ENCODE data around the gene PCLAF. TPM values are rescaled to one million over a fixed set of nuclear protein-coding genes. Genes with fewer than 3 reads are reported as not detected.

PCLAF gene
- total RNA-seq, 1 donor from 2014 or later = 65.5 TPM

- H3K4me3 ChIP-seq (ENCODE audit: low read depth, low read length) = no peak overlapping the region
- TF ChIP-seq, protein P1, sequence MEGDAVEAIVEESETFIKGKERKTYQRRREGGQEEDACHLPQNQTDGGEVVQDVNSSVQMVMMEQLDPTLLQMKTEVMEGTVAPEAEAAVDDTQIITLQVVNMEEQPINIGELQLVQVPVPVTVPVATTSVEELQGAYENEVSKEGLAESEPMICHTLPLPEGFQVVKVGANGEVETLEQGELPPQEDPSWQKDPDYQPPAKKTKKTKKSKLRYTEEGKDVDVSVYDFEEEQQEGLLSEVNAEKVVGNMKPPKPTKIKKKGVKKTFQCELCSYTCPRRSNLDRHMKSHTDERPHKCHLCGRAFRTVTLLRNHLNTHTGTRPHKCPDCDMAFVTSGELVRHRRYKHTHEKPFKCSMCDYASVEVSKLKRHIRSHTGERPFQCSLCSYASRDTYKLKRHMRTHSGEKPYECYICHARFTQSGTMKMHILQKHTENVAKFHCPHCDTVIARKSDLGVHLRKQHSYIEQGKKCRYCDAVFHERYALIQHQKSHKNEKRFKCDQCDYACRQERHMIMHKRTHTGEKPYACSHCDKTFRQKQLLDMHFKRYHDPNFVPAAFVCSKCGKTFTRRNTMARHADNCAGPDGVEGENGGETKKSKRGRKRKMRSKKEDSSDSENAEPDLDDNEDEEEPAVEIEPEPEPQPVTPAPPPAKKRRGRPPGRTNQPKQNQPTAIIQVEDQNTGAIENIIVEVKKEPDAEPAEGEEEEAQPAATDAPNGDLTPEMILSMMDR (conservative IDR thresholded peaks at IDR 0.05; ENCODE audit: low read depth, low read length) = no peak
- DNase-seq (ENCODE audit: low read depth) = no peak
Observed at GRCh38 chr15:64369078-64369607, 12.1 kb downstream of the PCLAF start.

DNA sequence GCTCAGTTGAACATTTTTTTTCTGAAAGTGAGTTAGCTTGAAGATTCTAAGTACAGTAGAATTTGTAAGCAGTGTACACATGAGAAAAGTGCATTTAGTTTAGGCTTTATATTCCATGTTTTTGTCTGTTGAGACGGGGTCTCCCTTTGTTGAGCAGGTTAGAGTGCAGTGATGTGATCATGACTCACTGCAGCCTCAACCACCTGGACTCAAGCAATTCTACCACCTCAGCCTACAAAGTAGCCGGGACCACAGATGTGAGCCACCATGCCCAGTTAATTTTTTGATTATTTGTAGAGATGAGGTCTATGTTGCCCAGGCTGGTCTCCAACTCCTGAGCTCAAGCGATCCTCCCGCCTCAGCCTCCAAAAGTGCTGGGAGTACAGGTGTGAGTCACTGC is 20.0 kb downstream of the PCLAF start:
- no peak for DNase-seq (ENCODE audit: low read depth)
- TF ChIP-seq, protein P1 (conservative IDR thresholded peaks at IDR 0.05; ENCODE audit: low read depth, low read length) = no peak
- no peak overlapping the region for H3K4me3 ChIP-seq (ENCODE audit: low read depth, low read length)

DNA sequence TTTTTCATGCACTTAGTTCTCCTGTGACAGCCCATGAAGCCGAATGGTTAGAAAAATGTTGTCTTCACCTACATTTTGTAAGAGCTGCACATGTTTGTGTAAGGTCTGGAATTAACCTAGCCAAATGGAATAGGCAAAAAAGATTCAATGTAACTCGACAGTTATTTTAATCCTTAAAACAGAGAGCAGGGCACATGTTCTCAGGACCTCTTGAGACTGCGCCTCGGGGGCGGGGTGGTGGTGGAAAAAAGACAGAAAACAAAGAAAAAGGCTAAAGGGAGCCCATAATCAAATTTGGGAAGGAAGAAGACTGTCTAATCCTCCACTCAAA is 24.6 kb downstream of the PCLAF start:
- DNase-seq (ENCODE audit: low read depth) = no peak
- peak overlapping the region; percentile 85 for H3K4me3 ChIP-seq (ENCODE audit: low read depth, low read length)
- TF ChIP-seq, protein P1 (conservative IDR thresholded peaks at IDR 0.05; ENCODE audit: low read depth, low read length) = no peak

- TF ChIP-seq, protein P1 (conservative IDR thresholded peaks at IDR 0.05; ENCODE audit: low read depth, low read length) = peak; percentile 61
- peak within 1 kb of the TSS; percentile 85 for H3K4me3 ChIP-seq (ENCODE audit: low read depth, low read length)
- DNase-seq (ENCODE audit: low read depth) = peak; percentile 83
Observed at GRCh38 chr15:64355944-64356709, 25.1 kb downstream of the PCLAF start, which contains the start of gene CSNK1G1. TSS of gene CSNK1G1 (minus strand) at chr15:64356173. CDS start at chr15:64300499, 55,674 bp downstream.

DNA sequence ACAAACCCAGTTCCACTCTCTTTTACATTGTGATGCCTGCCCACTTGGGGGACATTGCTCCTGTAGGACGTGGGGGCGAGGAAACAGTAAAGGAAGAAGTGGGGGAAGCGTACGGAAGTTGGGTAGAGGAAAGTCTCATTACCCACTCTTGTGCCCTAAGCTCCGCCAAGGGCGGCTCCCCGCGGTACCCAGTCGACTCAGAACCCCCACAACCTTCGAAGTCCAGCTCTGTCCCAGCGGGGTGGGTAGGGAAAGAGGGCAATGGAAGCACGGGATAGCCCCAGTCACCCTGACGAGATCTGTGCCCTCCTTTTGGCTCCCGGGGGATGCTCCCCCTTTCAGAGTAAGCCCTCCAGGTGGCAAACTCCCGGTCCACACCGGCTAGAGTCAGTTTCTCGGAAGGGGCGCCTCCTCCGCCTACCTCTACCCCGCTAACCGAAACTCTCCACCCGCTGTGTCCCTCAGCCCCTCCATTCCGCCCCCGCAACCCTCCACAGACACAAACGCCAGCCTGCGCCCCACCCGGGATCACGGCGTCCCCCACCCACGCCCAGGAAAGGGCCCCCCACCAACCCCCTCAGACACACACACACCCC is 25.8 kb downstream of the PCLAF start:
- peak overlapping the region; percentile 85 for H3K4me3 ChIP-seq (ENCODE audit: low read depth, low read length)
- TF ChIP-seq, protein P1 (conservative IDR thresholded peaks at IDR 0.05; ENCODE audit: low read depth, low read length) = no peak
- DNase-seq (ENCODE audit: low read depth) = no peak

- TF ChIP-seq, protein P1 (conservative IDR thresholded peaks at IDR 0.05; ENCODE audit: low read depth, low read length) = no peak
- no peak for DNase-seq (ENCODE audit: low read depth)
- peak overlapping the region; percentile 85 for H3K4me3 ChIP-seq (ENCODE audit: low read depth, low read length)
Observed at GRCh38 chr15:64354688-64355344, 26.4 kb downstream of the PCLAF start.

Data from epithelial cell of proximal tubule (primary cell).